Measurements from ENCODE around the gene CD163L1.

GRCh38 chr12:7444076-7444475, at the start of gene CD163L1:
- TF ChIP-seq, protein P1, sequence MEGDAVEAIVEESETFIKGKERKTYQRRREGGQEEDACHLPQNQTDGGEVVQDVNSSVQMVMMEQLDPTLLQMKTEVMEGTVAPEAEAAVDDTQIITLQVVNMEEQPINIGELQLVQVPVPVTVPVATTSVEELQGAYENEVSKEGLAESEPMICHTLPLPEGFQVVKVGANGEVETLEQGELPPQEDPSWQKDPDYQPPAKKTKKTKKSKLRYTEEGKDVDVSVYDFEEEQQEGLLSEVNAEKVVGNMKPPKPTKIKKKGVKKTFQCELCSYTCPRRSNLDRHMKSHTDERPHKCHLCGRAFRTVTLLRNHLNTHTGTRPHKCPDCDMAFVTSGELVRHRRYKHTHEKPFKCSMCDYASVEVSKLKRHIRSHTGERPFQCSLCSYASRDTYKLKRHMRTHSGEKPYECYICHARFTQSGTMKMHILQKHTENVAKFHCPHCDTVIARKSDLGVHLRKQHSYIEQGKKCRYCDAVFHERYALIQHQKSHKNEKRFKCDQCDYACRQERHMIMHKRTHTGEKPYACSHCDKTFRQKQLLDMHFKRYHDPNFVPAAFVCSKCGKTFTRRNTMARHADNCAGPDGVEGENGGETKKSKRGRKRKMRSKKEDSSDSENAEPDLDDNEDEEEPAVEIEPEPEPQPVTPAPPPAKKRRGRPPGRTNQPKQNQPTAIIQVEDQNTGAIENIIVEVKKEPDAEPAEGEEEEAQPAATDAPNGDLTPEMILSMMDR (optimal IDR thresholded peaks at IDR 0.05 in 1 of 3, IDR thresholded peaks at IDR 0.05 in 1 of 3, conservative IDR thresholded peaks at IDR 0.05 in 1 of 3; ENCODE audit: extremely low read depth in 1 of 3, insufficient read depth in 2 of 3, low read length in 3 of 3), result no peak
- no peak for TF ChIP-seq EZH2 (IDR thresholded peaks at IDR 0.05; ENCODE audit: low read length)

All from keratinocyte (primary cell).